Rectal smooth muscle tissue (tissue), 1 donor: ENCODE data around the gene CCDC184.
"Not testable (repeated sequence)": the region's sequence is repeated elsewhere in the genome, so short reads cannot be mapped to it uniquely, and the experiment has no call there.

Experiments
- H3K27ac ChIP-seq: one replicate; pipeline ENCODE4 v1.7.0; 2013; ENCODE audit warnings: low read depth, low read length, inconsistent platforms
- H3K27me3 ChIP-seq: one replicate; pipeline ENCODE4 v1.7.0; 2013; ENCODE audit warnings: low read length; ENCODE audit not compliant: control insufficient read depth, insufficient read depth
- H3K36me3 ChIP-seq: one replicate; pipeline ENCODE4 v1.7.0; 2013; ENCODE audit warnings: low read length; ENCODE audit not compliant: control insufficient read depth, insufficient read depth
- H3K4me1 ChIP-seq: one replicate; pipeline ENCODE4 v1.7.0; 2013; ENCODE audit warnings: low read length; ENCODE audit not compliant: control insufficient read depth, insufficient read depth
- H3K4me3 ChIP-seq: one replicate; pipeline ENCODE4 v1.7.0; 2013; ENCODE audit warnings: low read length
- H3K9ac ChIP-seq: one replicate; pipeline ENCODE4 v1.7.0; 2013; ENCODE audit warnings: low read length

The CCDC184 gene

DNA sequence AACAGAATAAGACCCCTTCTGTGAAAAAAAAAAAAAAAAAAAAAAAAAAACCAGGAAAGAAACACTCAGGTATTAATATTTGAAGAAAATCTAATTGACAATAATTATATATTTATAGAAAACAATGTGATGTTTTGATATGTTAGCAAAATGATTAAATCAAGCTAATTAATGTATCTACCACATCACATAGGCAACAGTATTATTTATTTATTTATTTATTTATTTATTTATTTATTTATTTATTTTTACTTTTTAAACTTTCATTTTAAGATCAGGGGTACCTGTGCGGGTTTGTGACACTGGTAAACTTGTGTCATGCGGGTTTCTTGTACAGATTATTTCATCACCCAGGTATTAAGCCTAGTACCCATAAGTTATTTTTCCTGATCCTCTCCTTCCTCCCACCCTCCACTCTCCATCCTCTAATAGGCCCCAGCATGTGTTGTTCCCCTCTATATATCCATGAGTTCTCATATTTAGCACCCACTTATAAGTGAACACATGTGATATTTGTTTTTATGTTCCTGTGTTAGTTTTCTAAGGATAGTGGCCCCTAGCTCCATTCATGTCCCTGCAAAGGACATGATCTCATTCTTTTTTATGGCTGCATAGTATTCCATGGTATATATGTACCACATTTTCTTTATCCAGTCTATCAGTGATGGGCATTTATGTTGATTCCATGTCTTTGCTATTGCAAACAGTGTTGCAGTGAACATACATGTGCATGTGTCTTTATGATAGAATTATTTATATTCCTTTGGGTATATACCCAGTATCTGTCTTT is 47.9 kb downstream of the CCDC184 start:
- not testable (repeated sequence) for H3K4me3 ChIP-seq, H3K9ac ChIP-seq, H3K36me3 ChIP-seq, H3K27me3 ChIP-seq, H3K27ac ChIP-seq, H3K4me1 ChIP-seq
